H9 (cell line): Measurements from ENCODE around the gene S1PR3. TPM values are rescaled to one million over a fixed set of nuclear protein-coding genes. Genes with fewer than 3 reads are reported as not detected.
A peak's percentile ranks its signal among the peaks of the same experiment; 100 is the strongest.

Experiments
- DNase-seq: peaks from one replicate; pipeline ENCODE4 v3.0.0-alpha.2; 2017
- H2AFZ ChIP-seq: one replicate; pipeline ENCODE4 v1.6.1; 2013; ENCODE audit warnings: mild to moderate bottlenecking, low read length, control low read depth, moderate library complexity
- H2AK5ac ChIP-seq: 2 replicates; pipeline ENCODE4 v1.6.1; 2013; ENCODE audit warnings: low read length, control low read depth, mixed read lengths; ENCODE audit not compliant: insufficient read length
- H2BK120ac ChIP-seq: one replicate; pipeline ENCODE4 v1.6.1; 2013; ENCODE audit warnings: low read depth, mild to moderate bottlenecking, low read length, control low read depth, inconsistent platforms; ENCODE audit not compliant: poor library complexity, severe bottlenecking
- H2BK12ac ChIP-seq: 2 replicates; pipeline ENCODE4 v1.6.1; 2013; ENCODE audit warnings: low read length, control low read depth, mixed read lengths, low read depth; ENCODE audit not compliant: insufficient read length
- H2BK15ac ChIP-seq: 2 replicates; pipeline ENCODE4 v1.6.1; 2013; ENCODE audit warnings: low read depth, low read length, control low read depth
- H2BK20ac ChIP-seq: one replicate; pipeline ENCODE4 v1.6.1; 2013; ENCODE audit warnings: low read depth, mild to moderate bottlenecking, low read length, control low read depth, inconsistent platforms; ENCODE audit not compliant: poor library complexity, severe bottlenecking
- H2BK5ac ChIP-seq: 2 replicates; pipeline ENCODE4 v1.6.1; 2013; ENCODE audit warnings: low read length, control low read depth, mixed read lengths; ENCODE audit not compliant: insufficient read length
- H3K14ac ChIP-seq: 2 replicates; pipeline ENCODE4 v1.6.1; 2013; ENCODE audit warnings: low read length, control low read depth; ENCODE audit not compliant: insufficient read depth
- H3K18ac ChIP-seq: 2 replicates; pipeline ENCODE4 v1.6.1; 2013; ENCODE audit warnings: low read depth, mild to moderate bottlenecking, mixed read lengths, low read length, control low read depth; ENCODE audit not compliant: insufficient read length
- H3K23ac ChIP-seq: 2 replicates; pipeline ENCODE4 v1.6.1; 2013; ENCODE audit warnings: low read length, control low read depth, mixed read lengths, low read depth; ENCODE audit not compliant: insufficient read length
- H3K23me2 ChIP-seq: 2 replicates; pipeline ENCODE4 v1.6.1; 2013; ENCODE audit warnings: low read depth, mild to moderate bottlenecking, mixed read lengths, low read length, control low read depth; ENCODE audit not compliant: insufficient read length, poor library complexity, severe bottlenecking
- H3K27ac ChIP-seq: 2 replicates; pipeline ENCODE4 v1.5.1; 2013; ENCODE audit warnings: low read length, control low read depth, mixed read lengths, low read depth; ENCODE audit not compliant: insufficient read length
- H3K27me3 ChIP-seq: 2 replicates; pipeline ENCODE4 v1.6.1; 2013; ENCODE audit warnings: low read length, control low read depth, inconsistent platforms; ENCODE audit not compliant: insufficient read depth
- H3K4ac ChIP-seq: 2 replicates; pipeline ENCODE4 v1.6.1; 2013; ENCODE audit warnings: low read depth, mild to moderate bottlenecking, control low read depth, inconsistent platforms, low read length, moderate library complexity
- H3K4me1 ChIP-seq: 2 replicates; pipeline ENCODE4 v1.6.1; 2013; ENCODE audit warnings: low read length, control low read depth, inconsistent platforms; ENCODE audit not compliant: insufficient read depth
- H3K4me2 ChIP-seq: 2 replicates; pipeline ENCODE4 v1.6.1; 2013; ENCODE audit warnings: low read length, control low read depth, mixed read lengths; ENCODE audit not compliant: insufficient read length, insufficient read depth
- H3K56ac ChIP-seq: 2 replicates; pipeline ENCODE4 v1.6.1; 2013; ENCODE audit warnings: low read depth, mild to moderate bottlenecking, mixed read lengths, low read length, control low read depth; ENCODE audit not compliant: insufficient read length
- H3K79me1 ChIP-seq: 2 replicates; pipeline ENCODE4 v1.6.1; 2013; ENCODE audit warnings: low read depth, mild to moderate bottlenecking, moderate library complexity, low read length, control low read depth, inconsistent platforms; ENCODE audit not compliant: insufficient read depth, poor library complexity, severe bottlenecking
- H3K79me2 ChIP-seq: 2 replicates; pipeline ENCODE4 v1.6.1; 2013; ENCODE audit warnings: low read length, control low read depth, inconsistent platforms; ENCODE audit not compliant: insufficient read depth
- H3K9ac ChIP-seq: 2 replicates; pipeline ENCODE4 v1.6.1; 2013; ENCODE audit warnings: low read length, control low read depth, mixed read lengths; ENCODE audit not compliant: insufficient read length; ENCODE audit errors: extremely low read depth
- H3K9me3 ChIP-seq: one replicate; pipeline ENCODE4 v1.6.1; 2013; ENCODE audit warnings: low read depth, low read length, inconsistent platforms; ENCODE audit not compliant: control insufficient read depth
- H3T11ph ChIP-seq: one replicate; pipeline ENCODE4 v1.6.1; 2013; ENCODE audit warnings: mild to moderate bottlenecking, low read length, control low read depth, inconsistent platforms
- H4K20me1 ChIP-seq: one replicate; pipeline ENCODE4 v1.6.1; 2013; ENCODE audit not compliant: control insufficient read depth, insufficient read length, insufficient read depth
- H4K5ac ChIP-seq: 2 replicates; pipeline ENCODE4 v1.6.1; 2013; ENCODE audit warnings: low read depth, mild to moderate bottlenecking, mixed read lengths, low read length, control low read depth; ENCODE audit not compliant: insufficient read length
- H4K8ac ChIP-seq: replicated peaks from 2 replicates; pipeline ENCODE4 v1.6.1; 2013; ENCODE audit warnings: low read length, control low read depth, mixed read lengths, low read depth; ENCODE audit not compliant: insufficient read length
- H4K91ac ChIP-seq: 2 replicates; pipeline ENCODE4 v1.6.1; 2013; ENCODE audit warnings: low read depth, mild to moderate bottlenecking, moderate library complexity, mixed read lengths, low read length, control low read depth; ENCODE audit not compliant: insufficient read length
- H3K27ac Mint-ChIP-seq, 3 experiments: 2 replicates in 2 of 3; 3 replicates in 1 of 3; pipeline ENCODE4 v1.8.0; 2020 to 2021; ENCODE audit warnings: mixed read lengths in 3 of 3, mild to moderate bottlenecking in 1 of 3, moderate library complexity in 1 of 3
- H3K27me3 Mint-ChIP-seq: 2 replicates; pipeline ENCODE4 v1.8.0; 2021; ENCODE audit warnings: low read depth, mild to moderate bottlenecking, moderate library complexity, mixed read lengths
- H3K36me3 Mint-ChIP-seq, 3 experiments: 2 replicates in 2 of 3; 3 replicates in 1 of 3; pipeline ENCODE4 v1.8.0; 2020 to 2021; ENCODE audit warnings: low read depth in 3 of 3, mixed read lengths in 3 of 3; ENCODE audit not compliant: insufficient read depth in 1 of 3
- H3K4me1 Mint-ChIP-seq, 2 experiments: 2 replicates each; pipeline ENCODE4 v1.8.0; 2020; ENCODE audit warnings: mixed read lengths in 2 of 2
- H3K4me3 Mint-ChIP-seq, 2 experiments: 2 replicates in 1 of 2; 3 replicates in 1 of 2; pipeline ENCODE4 v1.8.0; 2020 to 2021; ENCODE audit warnings: mild to moderate bottlenecking in 2 of 2, mixed read lengths in 2 of 2, moderate library complexity in 1 of 2
- H3K9me3 Mint-ChIP-seq, 2 experiments: 2 replicates in 1 of 2; 3 replicates in 1 of 2; pipeline ENCODE4 v1.8.0; 2020; ENCODE audit warnings: mild to moderate bottlenecking in 2 of 2, mixed read lengths in 2 of 2, moderate library complexity in 1 of 2
- CTCF ChIP-seq: fragments of 200-600 bp; sonication (generic); conservative IDR thresholded peaks from 3 replicates; pipeline ENCODE4 v1.8.0; 2021; ENCODE audit warnings: antibody characterized with exemption, mild to moderate bottlenecking
- WGBS: extraction: QIAGEN DNeasy Blood & Tissue Kit; methylation state at CpG from one replicate; pipeline ENCODE4 v1.1.7; 2013; ENCODE audit warnings: missing lambda C conversion rate, low lambda C conversion rate, mixed read lengths; ENCODE audit not compliant: insufficient read length; ENCODE audit errors: extremely low coverage; 5-methylcytosine and 5-hydroxymethylcytosine counted together
- total RNA-seq: library from RNA; stranded (reverse); gene quantifications from 2 replicates; pipeline ENCODE4 v1.2.1, GENCODE V29; 2021

S1PR3 gene
- total RNA-seq, 1 experiment from 2014 or later: 3.3 TPM

- H3K27ac Mint-ChIP-seq: peak overlapping the region in 1 of 3 experiments; percentile 74; a peak in 1 of 7 replicates
- H3K9me3 Mint-ChIP-seq: no peaks in the 10 kb centered on the region
- Histone ChIP-seq H4K20me1 (peaks cover 3% of the 10 kb centered on the region), H2BK120ac (no peak overlapping the region), H3K14ac (no peak overlapping the region), H3K4me2 (no peak overlapping the region), H3K23me2 (peaks cover 7% of the 10 kb centered on the region), H2BK20ac (no peak overlapping the region), H3K79me2 (no peaks in the 10 kb centered on the region), H3K18ac (no peak overlapping the region), H2AFZ (no peak overlapping the region), H2AK5ac (no peak overlapping the region), H3K56ac (no peak overlapping the region), H3K9ac (no peak overlapping the region), H4K5ac (no peak overlapping the region), H3K9me3 (no peaks in the 10 kb centered on the region), H4K8ac (no peak overlapping the region), H2BK15ac (no peak overlapping the region), H3K27me3 (no peaks in the 10 kb centered on the region), H3K23ac (no peak overlapping the region), H3T11ph (no peak overlapping the region), H2BK5ac (no peak overlapping the region), H3K27ac (no peak overlapping the region), H3K4ac (no peak overlapping the region), H4K91ac (no peak overlapping the region), H2BK12ac (no peak overlapping the region), H3K79me1 (no peaks in the 10 kb centered on the region), H3K4me1 (no peaks in the 10 kb centered on the region)
- DNase-seq: no peak
- peaks cover 21 to 22% of the 10 kb centered on the region in 2 experiments for H3K4me1 Mint-ChIP-seq
- peaks cover 3 to 6% (median 4%) of the 10 kb centered on the region in 3 experiments; a peak in 5 of 7 replicates for H3K36me3 Mint-ChIP-seq
- WGBS: no CpG with 5 or more reads among the region's 14 CpGs
- no peak overlapping the region for H3K4me3 Mint-ChIP-seq
- TF ChIP-seq CTCF: no peak
- H3K27me3 Mint-ChIP-seq: peaks cover 7% of the 10 kb centered on the region
These were observed 5.0 kb downstream of the S1PR3 start for GRCh38 chr9:88996046-88996920.
